ENCODE results near the gene MAST4.

DNA sequence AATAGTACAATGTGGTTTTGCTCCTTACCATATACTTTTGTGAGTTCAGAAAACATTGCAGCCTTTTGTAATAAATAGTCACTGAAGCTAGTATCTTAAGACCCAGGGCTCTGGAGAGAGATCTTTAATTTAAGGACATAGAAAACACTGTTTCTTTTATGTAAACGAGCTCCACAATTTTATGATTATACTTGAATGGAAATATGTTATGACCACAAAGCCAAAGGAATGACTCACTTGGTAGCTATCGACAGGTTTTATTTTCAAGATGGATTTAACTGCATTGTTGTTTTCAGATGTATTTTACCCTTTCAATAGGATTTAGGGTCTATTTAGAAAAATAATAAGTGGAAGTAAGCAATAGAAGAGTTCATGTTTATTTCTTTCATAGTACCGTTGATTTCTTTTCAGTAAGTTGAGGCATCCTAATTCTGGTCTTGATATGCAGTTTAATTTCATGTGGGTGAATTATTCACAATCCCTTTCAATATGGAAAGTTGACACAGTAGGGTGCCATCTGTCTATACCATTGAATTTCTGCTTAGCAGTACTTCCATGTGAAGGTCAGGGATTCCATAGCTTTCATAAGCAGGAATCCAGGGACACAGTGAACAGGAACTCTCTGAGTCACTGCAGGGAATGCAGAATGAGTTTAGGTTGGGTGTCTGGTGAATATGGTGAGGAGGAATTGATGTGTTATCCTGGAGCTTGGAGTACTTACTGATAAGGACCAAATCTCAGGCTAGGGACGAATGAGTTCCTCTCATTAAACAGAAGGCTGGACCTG lies 442.8 kb downstream of the MAST4 start:
- TF ChIP-seq KDM1A (IDR thresholded peaks at IDR 0.05; ENCODE audit: borderline replicate concordance, low read length) = no peak
- TF ChIP-seq, protein P1, sequence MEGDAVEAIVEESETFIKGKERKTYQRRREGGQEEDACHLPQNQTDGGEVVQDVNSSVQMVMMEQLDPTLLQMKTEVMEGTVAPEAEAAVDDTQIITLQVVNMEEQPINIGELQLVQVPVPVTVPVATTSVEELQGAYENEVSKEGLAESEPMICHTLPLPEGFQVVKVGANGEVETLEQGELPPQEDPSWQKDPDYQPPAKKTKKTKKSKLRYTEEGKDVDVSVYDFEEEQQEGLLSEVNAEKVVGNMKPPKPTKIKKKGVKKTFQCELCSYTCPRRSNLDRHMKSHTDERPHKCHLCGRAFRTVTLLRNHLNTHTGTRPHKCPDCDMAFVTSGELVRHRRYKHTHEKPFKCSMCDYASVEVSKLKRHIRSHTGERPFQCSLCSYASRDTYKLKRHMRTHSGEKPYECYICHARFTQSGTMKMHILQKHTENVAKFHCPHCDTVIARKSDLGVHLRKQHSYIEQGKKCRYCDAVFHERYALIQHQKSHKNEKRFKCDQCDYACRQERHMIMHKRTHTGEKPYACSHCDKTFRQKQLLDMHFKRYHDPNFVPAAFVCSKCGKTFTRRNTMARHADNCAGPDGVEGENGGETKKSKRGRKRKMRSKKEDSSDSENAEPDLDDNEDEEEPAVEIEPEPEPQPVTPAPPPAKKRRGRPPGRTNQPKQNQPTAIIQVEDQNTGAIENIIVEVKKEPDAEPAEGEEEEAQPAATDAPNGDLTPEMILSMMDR (IDR thresholded peaks at IDR 0.05; ENCODE audit: control extremely low read depth in 1 of 3, insufficient read depth in 1 of 3, low read depth in 1 of 3, low read length in 3 of 3) = no peak

Measured in H1 (cell line).